Large intestine (tissue), 12 donors: ENCODE results near the gene AFAP1. TPM values are rescaled to one million over a fixed set of nuclear protein-coding genes. Genes with fewer than 3 reads are reported as not detected.

Experiments used
- DNase-seq, 2 donors: peaks; one replicate each; pipeline versions ENCODE4 v3.0.0 to v3.0.0-alpha.2; 2013
- H3K27ac ChIP-seq: one replicate; pipeline ENCODE4 v1.5.1; 2013; ENCODE audit warnings: low read length
- H3K27me3 ChIP-seq: 2 replicates; pipeline ENCODE4 v1.6.1; 2013; ENCODE audit warnings: low read length; ENCODE audit not compliant: control insufficient read depth, insufficient read depth
- H3K36me3 ChIP-seq: 2 replicates; pipeline ENCODE4 v1.6.1; 2013; ENCODE audit warnings: low read length; ENCODE audit not compliant: control insufficient read depth, insufficient read depth
- H3K4me1 ChIP-seq: one replicate; pipeline ENCODE4 v1.6.1; 2013; ENCODE audit warnings: low read length; ENCODE audit not compliant: control insufficient read depth, insufficient read depth
- H3K4me3 ChIP-seq: one replicate; pipeline ENCODE4 v1.5.1; 2013; ENCODE audit warnings: low read length
- H3K9me3 ChIP-seq: one replicate; pipeline ENCODE4 v1.6.1; 2013; ENCODE audit warnings: mild to moderate bottlenecking, low read depth, low read length, moderate library complexity; ENCODE audit not compliant: control insufficient read depth
- WGBS: methylation state at CpG from one replicate; pipeline ENCODE4 v1.1.5; 2013; ENCODE audit warnings: low lambda C conversion rate; ENCODE audit not compliant: insufficient coverage; 5-methylcytosine and 5-hydroxymethylcytosine counted together
- long read RNA-seq, 11 donors: transcript quantifications; one replicate each; lab custom pipeline, GENCODE V29; 2026
- polyA plus RNA-seq: library from polyadenylated mRNA; unstranded; fragments of 120-200 nt; gene quantifications from one replicate; pipeline ENCODE4 v1.2.1, GENCODE V29; 2013

Gene AFAP1
- polyA plus RNA-seq: 19.3 TPM
- long read RNA-seq, donor 1, full-length matches to known transcripts: 4 of 4 reads
- long read RNA-seq, donor 1, partial matches to known transcripts: 0 of 4 reads
- long read RNA-seq, donor 1, other reads (novel, unspliced or antisense): 0 of 4 reads
- long read RNA-seq, donor 2, full-length matches to known transcripts: 2 of 2 reads
- long read RNA-seq, donor 2, partial matches to known transcripts: 0 of 2 reads
- long read RNA-seq, donor 2, other reads (novel, unspliced or antisense): 0 of 2 reads
- long read RNA-seq, donor 3: 0 reads
- long read RNA-seq, donor 4: 0 reads
- long read RNA-seq, donor 5, partial matches to known transcripts: 0 of 1 reads
- long read RNA-seq, donor 5, other reads (novel, unspliced or antisense): 0 of 1 reads
- long read RNA-seq, donor 6, full-length matches to known transcripts: 1 of 1 reads
- long read RNA-seq, donor 6, partial matches to known transcripts: 0 of 1 reads
- long read RNA-seq, donor 6, other reads (novel, unspliced or antisense): 0 of 1 reads
- long read RNA-seq, donor 7, full-length matches to known transcripts: 4 of 4 reads
- long read RNA-seq, donor 7, partial matches to known transcripts: 0 of 4 reads
- long read RNA-seq, donor 7, other reads (novel, unspliced or antisense): 0 of 4 reads
- long read RNA-seq, donor 8, full-length matches to known transcripts: 4 of 4 reads
- long read RNA-seq, donor 8, partial matches to known transcripts: 0 of 4 reads
- long read RNA-seq, donor 8, other reads (novel, unspliced or antisense): 0 of 4 reads
- long read RNA-seq, donor 9: 0 reads
- long read RNA-seq, donor 10: 0 reads
- long read RNA-seq, donor 11: 0 reads

DNA sequence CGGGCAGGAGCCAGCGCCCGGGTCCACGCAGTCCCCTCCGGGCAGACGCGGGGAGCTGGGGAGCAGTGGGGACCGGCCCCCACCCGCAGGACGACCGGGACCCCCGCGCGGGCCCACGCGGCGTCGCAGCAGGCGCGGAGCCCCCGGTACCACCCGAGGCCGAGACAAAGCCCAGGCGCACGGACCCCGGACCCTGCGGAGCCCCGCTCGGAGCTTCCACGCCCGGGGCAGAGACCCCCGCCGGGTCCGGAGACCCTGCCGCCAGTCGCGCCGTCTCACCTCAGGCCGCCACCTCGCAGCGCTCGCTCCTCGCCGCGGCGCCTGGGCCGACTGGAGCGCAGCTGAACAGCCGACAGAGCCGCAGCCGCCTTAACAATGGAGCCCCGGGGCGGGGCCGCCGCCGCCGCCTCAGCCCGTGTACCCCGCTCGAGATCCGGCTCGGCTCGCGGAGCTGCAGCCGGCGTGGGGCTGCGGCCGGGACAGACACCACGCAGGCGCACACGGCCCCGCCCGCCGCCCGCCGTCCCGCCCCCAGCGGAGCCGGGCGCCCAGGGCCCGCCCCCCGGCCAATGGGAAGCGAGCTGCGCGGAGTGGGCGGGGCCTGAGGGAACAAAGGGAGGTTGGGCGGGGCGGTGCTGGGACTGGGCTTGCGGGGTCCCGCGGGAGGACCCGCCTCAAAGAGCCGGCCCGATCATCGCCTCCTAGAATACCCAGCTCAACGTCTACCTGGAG is at the start of gene AFAP1:
Gene AFAP1 (minus strand): TSS at position 485 of the 732 bp plus-strand sequence. CDS start 67,783 bp downstream, outside the sequence.
- WGBS: no CpG with 5 or more reads among the region's 96 CpGs
- Histone ChIP-seq H3K36me3 (no peaks in the 10 kb centered on the region), H3K4me3 (peak within 1 kb of the TSS; percentile 85)

GRCh38 chr4:7988437-7988836 is 48.8 kb upstream of the AFAP1 start:
- H3K36me3 ChIP-seq: no peaks in the 10 kb centered on the region
- DNase-seq: no peak
- no peak overlapping the region for H3K27ac ChIP-seq
- no CpG with 5 or more reads among the region's 1 CpG for WGBS
- H3K4me3 ChIP-seq: no peak overlapping the region
- H3K27me3 ChIP-seq: no peaks in the 10 kb centered on the region
- H3K9me3 ChIP-seq: peaks cover 5% of the 10 kb centered on the region
- peaks cover 15% of the 10 kb centered on the region for H3K4me1 ChIP-seq

More for the DNA sequence above, at the start of gene AFAP1:
- peak; percentile 87 to 91 for DNase-seq
- peak within 1 kb of the TSS; percentile 64 for H3K27ac ChIP-seq
- no peaks in the 10 kb centered on the region for H3K9me3 ChIP-seq
- H3K4me1 ChIP-seq: peaks cover 17% of the 10 kb centered on the region
- no peaks in the 10 kb centered on the region for H3K27me3 ChIP-seq

GRCh38 chr4:7987148-7987989 is 47.7 kb upstream of the AFAP1 start:
- H3K27ac ChIP-seq: no peak overlapping the region
- H3K27me3 ChIP-seq: no peaks in the 10 kb centered on the region
- DNase-seq: peak in 1 of 2 donors; percentile 62
- peaks cover 23% of the 10 kb centered on the region for H3K4me1 ChIP-seq
- peaks cover 5% of the 10 kb centered on the region for H3K9me3 ChIP-seq
- no peaks in the 10 kb centered on the region for H3K36me3 ChIP-seq
- H3K4me3 ChIP-seq: no peak overlapping the region
- WGBS: 95% methylated on average over 4 of the region's 10 CpGs

DNA sequence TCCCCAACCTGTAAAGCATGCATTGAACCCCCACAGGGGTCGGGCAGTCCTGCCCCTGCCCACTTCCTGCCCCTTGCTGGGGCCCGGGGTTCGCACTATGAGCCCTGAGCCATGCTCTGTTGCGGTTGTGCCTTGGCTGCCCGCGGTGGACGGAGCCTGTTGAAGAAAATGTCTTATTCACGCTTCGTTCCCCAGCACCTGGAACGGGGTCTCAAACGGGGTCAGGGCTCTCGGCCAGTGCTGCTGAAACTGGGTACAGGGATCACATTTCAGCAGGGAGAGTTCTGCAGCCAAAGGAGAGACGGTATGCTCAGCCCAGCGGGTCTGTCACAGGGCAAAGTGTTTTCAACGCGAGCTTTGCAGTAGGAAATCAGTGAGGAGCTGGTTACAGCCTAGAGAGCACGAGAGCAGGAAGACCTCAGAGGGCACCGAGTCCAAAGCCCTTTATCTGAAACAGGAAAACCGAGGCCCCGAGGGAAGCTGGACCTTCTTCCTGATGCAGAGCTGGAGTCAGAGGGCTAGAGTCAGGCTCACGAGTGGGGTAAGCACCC is 46.3 kb upstream of the AFAP1 start:
- peak overlapping the region; percentile 21 for H3K27ac ChIP-seq
- H3K27me3 ChIP-seq: no peaks in the 10 kb centered on the region
- no peak overlapping the region for H3K4me3 ChIP-seq
- H3K9me3 ChIP-seq: peaks cover 5% of the 10 kb centered on the region
- H3K4me1 ChIP-seq: peaks cover 34% of the 10 kb centered on the region
- H3K36me3 ChIP-seq: no peaks in the 10 kb centered on the region
- peak; percentile 87 to 92 for DNase-seq
- no CpG with 5 or more reads among the region's 21 CpGs for WGBS

DNA sequence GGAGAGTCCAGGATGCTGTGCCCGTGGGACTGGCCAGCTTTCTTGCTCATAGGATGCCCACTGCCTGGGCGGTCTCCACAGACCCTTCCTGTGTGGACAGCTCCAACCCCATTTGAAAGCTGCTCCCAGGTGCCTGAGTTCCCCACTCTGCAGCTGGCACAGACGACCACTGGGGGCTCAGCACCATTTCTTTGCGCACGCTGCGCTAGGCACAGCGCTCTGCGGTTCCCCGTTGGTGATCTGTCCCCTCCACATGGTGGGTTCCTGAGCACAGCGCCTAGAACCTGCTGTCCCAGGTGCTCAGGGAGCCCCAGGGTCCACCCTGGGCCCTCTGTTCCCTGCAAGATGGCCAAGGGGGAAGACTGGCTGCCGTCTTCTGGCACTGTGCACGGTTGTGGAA is 45.4 kb upstream of the AFAP1 start:
- WGBS: no CpG with 5 or more reads among the region's 12 CpGs
- no peak overlapping the region for H3K27ac ChIP-seq
- peaks cover 5% of the 10 kb centered on the region for H3K9me3 ChIP-seq
- no peak overlapping the region for H3K4me3 ChIP-seq
- DNase-seq: no peak
- peaks cover 34% of the 10 kb centered on the region for H3K4me1 ChIP-seq
- no peaks in the 10 kb centered on the region for H3K36me3 ChIP-seq
- no peaks in the 10 kb centered on the region for H3K27me3 ChIP-seq

DNA sequence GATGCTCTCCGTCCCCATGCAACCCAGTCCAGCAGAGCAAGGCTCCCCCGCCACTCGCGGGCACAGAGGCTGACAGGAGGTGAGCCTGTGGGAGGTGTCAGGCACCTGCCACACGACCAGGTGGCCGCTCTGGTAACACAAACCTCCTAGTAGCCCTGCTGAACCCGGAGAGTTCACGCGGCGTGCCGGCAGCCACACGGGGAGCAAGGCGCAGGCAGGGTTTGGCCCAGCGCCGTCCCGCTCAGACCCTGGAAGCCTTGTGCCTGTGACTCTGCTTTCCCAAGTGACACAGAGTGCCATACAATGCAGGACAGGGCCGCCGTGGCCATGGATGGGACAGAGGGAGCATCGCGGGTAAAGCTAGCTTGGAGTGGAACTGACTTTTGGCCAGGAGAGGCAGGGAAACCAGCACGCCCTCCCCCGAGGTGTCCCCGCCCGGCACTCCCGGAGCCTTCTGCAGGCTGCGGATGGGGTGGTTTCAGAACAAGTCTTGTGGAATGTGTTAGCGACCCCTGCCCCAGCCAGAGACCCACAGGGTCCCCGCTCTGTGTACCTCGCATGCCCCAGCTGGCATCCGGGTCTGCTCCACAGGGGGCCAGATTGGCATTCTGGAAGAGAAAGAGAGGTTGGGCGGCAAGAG is 44.7 kb upstream of the AFAP1 start:
- peak in 1 of 2 donors; percentile 22 for DNase-seq
- H3K4me1 ChIP-seq: peaks cover 37% of the 10 kb centered on the region
- peaks cover 5% of the 10 kb centered on the region for H3K9me3 ChIP-seq
- no peaks in the 10 kb centered on the region for H3K36me3 ChIP-seq
- no peak overlapping the region for H3K4me3 ChIP-seq
- WGBS: no CpG with 5 or more reads among the region's 31 CpGs
- no peak overlapping the region for H3K27ac ChIP-seq
- H3K27me3 ChIP-seq: no peaks in the 10 kb centered on the region

- peaks cover 48% of the 10 kb centered on the region for H3K4me1 ChIP-seq
- no peak overlapping the region for H3K4me3 ChIP-seq
- H3K27me3 ChIP-seq: no peaks in the 10 kb centered on the region
- peak; percentile 73 to 85 for DNase-seq
- H3K9me3 ChIP-seq: peaks cover 5% of the 10 kb centered on the region
- peak overlapping the region; percentile 32 for H3K27ac ChIP-seq
- no CpG with 5 or more reads among the region's 17 CpGs for WGBS
- no peaks in the 10 kb centered on the region for H3K36me3 ChIP-seq
Observed at GRCh38 chr4:7983296-7983695, 43.6 kb upstream of the AFAP1 start.

- Histone ChIP-seq H3K27me3 (no peaks in the 10 kb centered on the region), H3K27ac (no peak overlapping the region), H3K4me1 (peaks cover 54% of the 10 kb centered on the region), H3K36me3 (no peaks in the 10 kb centered on the region), H3K9me3 (peaks cover 5% of the 10 kb centered on the region), H3K4me3 (no peak overlapping the region)
- peak in 1 of 2 donors; percentile 78 for DNase-seq
- no CpG with 5 or more reads among the region's 8 CpGs for WGBS
Observed at GRCh38 chr4:7981738-7982394, 42.2 kb upstream of the AFAP1 start.

DNA sequence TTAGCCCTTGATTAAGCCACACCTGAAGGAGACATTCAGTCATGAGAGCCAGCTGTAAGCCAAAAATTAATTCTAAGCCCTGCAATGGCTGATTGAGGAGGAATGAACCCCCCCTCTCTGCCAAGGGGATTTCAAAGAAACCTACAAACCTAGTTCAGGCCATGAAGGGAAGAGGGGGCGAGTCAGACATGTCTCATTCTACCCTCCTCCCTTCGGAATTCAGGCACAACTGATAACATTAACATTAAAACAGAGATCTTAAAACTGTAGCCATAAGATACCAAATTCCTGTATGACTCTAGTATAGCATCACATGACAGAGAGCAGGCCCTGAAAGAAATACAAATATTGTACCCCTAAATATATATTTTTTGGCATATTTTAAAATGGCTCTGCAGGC is 40.4 kb upstream of the AFAP1 start:
- WGBS: 100% methylated on average over 1 of the region's 2 CpGs
- Histone ChIP-seq H3K9me3 (peaks cover 5% of the 10 kb centered on the region), H3K27ac (peak overlapping the region; percentile 65), H3K4me1 (peaks cover 45% of the 10 kb centered on the region), H3K36me3 (no peaks in the 10 kb centered on the region), H3K27me3 (no peaks in the 10 kb centered on the region), H3K4me3 (no peak overlapping the region)
- DNase-seq: no peak
